CD14-positive monocyte (primary cell): ENCODE measurements around the gene HSPD1. TPM values are rescaled to one million over a fixed set of nuclear protein-coding genes. Genes with fewer than 3 reads are reported as not detected.

ENCODE experiments used
- DNase-seq, 3 donors: peaks; one replicate each; pipeline ENCODE4 v3.0.0-alpha.2; 2011 to 2022
- H2AFZ ChIP-seq: 2 replicates; pipeline ENCODE4 v1.6.0; 2012; ENCODE audit warnings: mild to moderate bottlenecking, low read depth, low read length, inconsistent platforms; ENCODE audit not compliant: insufficient read depth, poor library complexity, severe bottlenecking
- H3K27ac ChIP-seq, 2 donors: 1 replicate in 1 of 2; 2 replicates in 1 of 2; pipeline ENCODE4 v1.5.1; 2012 to 2013; ENCODE audit warnings: low read length in 2 of 2, control low read depth in 1 of 2, inconsistent platforms in 1 of 2, low read depth in 1 of 2, mild to moderate bottlenecking in 1 of 2
- H3K27me3 ChIP-seq, 2 donors: one replicate each; pipeline versions ENCODE4 v1.6.0 to v1.6.1; 2011 to 2013; ENCODE audit warnings: low read length in 2 of 2; ENCODE audit not compliant: control insufficient read depth in 2 of 2, insufficient read depth in 2 of 2
- H3K36me3 ChIP-seq, 2 donors: replicated peaks in 1 of 2; 1 replicate in 1 of 2; 2 replicates in 1 of 2; pipeline versions ENCODE4 v1.5.1 to v1.6.1; 2012 to 2013; ENCODE audit warnings: low read length in 2 of 2, control low read depth in 1 of 2, inconsistent platforms in 1 of 2, mild to moderate bottlenecking in 1 of 2; ENCODE audit not compliant: insufficient read depth in 2 of 2, control insufficient read depth in 1 of 2
- H3K4me1 ChIP-seq, 2 donors: 1 replicate in 1 of 2; 2 replicates in 1 of 2; pipeline versions ENCODE4 v1.5.1 to v1.6.1; 2012 to 2013; ENCODE audit warnings: low read length in 2 of 2, control low read depth in 1 of 2, inconsistent platforms in 1 of 2, mild to moderate bottlenecking in 1 of 2, moderate library complexity in 1 of 2; ENCODE audit not compliant: insufficient read depth in 2 of 2, control insufficient read depth in 1 of 2
- H3K4me2 ChIP-seq: replicated peaks from 2 replicates; pipeline ENCODE3; 2012; ENCODE audit warnings: low read length, moderate library complexity, mild to moderate bottlenecking; ENCODE audit not compliant: poor library complexity, severe bottlenecking; ENCODE audit errors: extremely low read depth
- H3K4me3 ChIP-seq, 3 experiments: fragments of 200-600 bp in 1 of 3; sonication (generic) in 1 of 3; replicated peaks in 1 of 3; 1 replicate in 2 of 3; 2 replicates in 1 of 3; pipeline ENCODE4 v1.5.1; 2011 to 2013; ENCODE audit warnings: low read length in 3 of 3, mild to moderate bottlenecking in 3 of 3, control low read depth in 2 of 3, low read depth in 2 of 3, inconsistent platforms in 1 of 3, moderate library complexity in 1 of 3
- H3K79me2 ChIP-seq: 2 replicates; pipeline ENCODE4 v1.6.0; 2012; ENCODE audit warnings: mild to moderate bottlenecking, control low read depth, inconsistent platforms, low read length, moderate library complexity; ENCODE audit not compliant: insufficient read depth
- H3K9ac ChIP-seq: 2 replicates; pipeline ENCODE4 v1.6.0; 2017; ENCODE audit warnings: low read length, mild to moderate bottlenecking; ENCODE audit not compliant: insufficient read depth, poor library complexity, severe bottlenecking
- H3K9me3 ChIP-seq, 2 donors: replicated peaks in 1 of 2; 1 replicate in 1 of 2; 2 replicates in 1 of 2; pipeline versions ENCODE4 v1.5.1 to v1.6.1; 2012 to 2013; ENCODE audit warnings: low read length in 2 of 2, control low read depth in 1 of 2; ENCODE audit not compliant: control insufficient read depth in 1 of 2, insufficient read depth in 1 of 2
- H4K20me1 ChIP-seq: 2 replicates; pipeline ENCODE4 v1.6.0; 2012; ENCODE audit warnings: mild to moderate bottlenecking, low read length, control low read depth, moderate library complexity; ENCODE audit not compliant: insufficient read depth
- H3K27ac Mint-ChIP-seq, 7 donors: one replicate each; pipeline ENCODE4 v1.8.0; 2020; ENCODE audit warnings: mild to moderate bottlenecking in 7 of 7, mixed read lengths in 7 of 7, moderate library complexity in 6 of 7, inconsistent platforms in 2 of 7
- H3K27me3 Mint-ChIP-seq, 3 donors: one replicate each; pipeline ENCODE4 v1.8.0; 2021 to 2022; ENCODE audit warnings: low read depth in 3 of 3, mild to moderate bottlenecking in 3 of 3, mixed read lengths in 3 of 3, moderate library complexity in 3 of 3, inconsistent platforms in 1 of 3
- H3K36me3 Mint-ChIP-seq, 2 donors: one replicate each; pipeline ENCODE4 v1.8.0; 2020; ENCODE audit warnings: mixed read lengths in 2 of 2, inconsistent platforms in 1 of 2, mild to moderate bottlenecking in 1 of 2
- H3K4me1 Mint-ChIP-seq: one replicate; pipeline ENCODE4 v1.8.0; 2020; ENCODE audit warnings: mild to moderate bottlenecking, mixed read lengths
- H3K4me3 Mint-ChIP-seq, 2 donors: one replicate each; pipeline ENCODE4 v1.8.0; 2020; ENCODE audit warnings: mild to moderate bottlenecking in 2 of 2, mixed read lengths in 2 of 2, moderate library complexity in 1 of 2
- H3K9me3 Mint-ChIP-seq, 7 donors: one replicate each; pipeline ENCODE4 v1.8.0; 2020 to 2022; ENCODE audit warnings: mixed read lengths in 7 of 7, mild to moderate bottlenecking in 6 of 7, moderate library complexity in 6 of 7, inconsistent platforms in 2 of 7
- CTCF ChIP-seq: fragments of 200-600 bp; IDR thresholded peaks from one replicate; pipeline ENCODE4 v1.8.0; 2022; ENCODE audit warnings: antibody characterized with exemption, mild to moderate bottlenecking
- WGBS: methylation state at CpG from one replicate; pipeline ENCODE4 v1.1.5; 2013; ENCODE audit warnings: missing lambda C conversion rate; ENCODE audit not compliant: insufficient coverage; 5-methylcytosine and 5-hydroxymethylcytosine counted together
- intact Hi-C, 2 donors: fragments of 100-400 bp; cut with micrococcal nuclease; formaldehyde crosslinking; loops; one replicate each; pipeline versions ENCODE4 v1.15.0 to v1.15.1; 2023
- polyA plus RNA-seq, 3 donors: library from polyadenylated mRNA; depleted of rRNA in 1 of 3; unstranded in 2 of 3; stranded (reverse) in 1 of 3; fragments of 300-500 nt in 2 of 3; fragments of >200 nt in 1 of 3; fragmentation: Illumina TruSeq in 2 of 3; gene quantifications; 1 replicate in 2 of 3; 2 replicates in 1 of 3; pipeline ENCODE4 v1.2.3, GENCODE V29; 2012 to 2021

HSPD1 gene
- polyA plus RNA-seq, 3 donors, result 42.7 to 62.1 (median 44.5) TPM

GRCh38 chr2:197504000-197504399 lies 4.4 kb upstream of the HSPD1 start:
- Histone ChIP-seq H3K9ac (no peak overlapping the region), H3K4me1 (peaks cover 11 to 23% of the 10 kb centered on the region in 2 donors), H3K79me2 (peaks cover 43% of the 10 kb centered on the region), H3K36me3 (peaks cover 10 to 25% of the 10 kb centered on the region in 2 donors), H3K4me3 (no peak overlapping the region), H4K20me1 (peaks cover 2% of the 10 kb centered on the region), H3K27me3 (no peaks in the 10 kb centered on the region), H3K4me2 (no peak overlapping the region), H2AFZ (no peak overlapping the region), H3K9me3 (no peaks in the 10 kb centered on the region), H3K27ac (no peak overlapping the region)
- Mint-ChIP-seq H3K4me1 (peaks cover 17% of the 10 kb centered on the region), H3K36me3 (peaks cover 13 to 33% of the 10 kb centered on the region in 2 donors), H3K4me3 (no peak overlapping the region), H3K9me3 (no peaks in the 10 kb centered on the region), H3K27me3 (peaks cover 0 to 3% (median 0%) of the 10 kb centered on the region in 3 donors), H3K27ac (peak overlapping the region in 2 of 7 donors; percentile 45 to 46)
- WGBS, result no CpG with 5 or more reads among the region's 2 CpGs
- DNase-seq, result no peak
- TF ChIP-seq CTCF, result no peak
- intact Hi-C loops, result loop anchor here in 1 of 2 donors (5.0 kb wide), 1 partner anchor 67 kb away; the partner anchor contains the start of gene SF3B1

GRCh38 chr2:197502685-197503084 lies 3.0 kb upstream of the HSPD1 start:
- peaks cover 10 to 27% of the 10 kb centered on the region in 2 donors for H3K36me3 ChIP-seq
- H3K9me3 ChIP-seq, result no peaks in the 10 kb centered on the region
- no peak overlapping the region for H2AFZ ChIP-seq
- no peak for TF ChIP-seq CTCF
- Mint-ChIP-seq H3K4me1 (peaks cover 28% of the 10 kb centered on the region), H3K4me3 (no peak overlapping the region), H3K27ac (peak overlapping the region in 1 of 7 donors; percentile 54), H3K9me3 (no peaks in the 10 kb centered on the region), H3K36me3 (peaks cover 13 to 28% of the 10 kb centered on the region in 2 donors), H3K27me3 (no peaks in the 10 kb centered on the region)
- WGBS, result no CpG with 5 or more reads among the region's 4 CpGs
- H3K79me2 ChIP-seq, result peaks cover 56% of the 10 kb centered on the region
- intact Hi-C loops, result loop anchor here in 1 of 2 donors (5.0 kb wide), 1 partner anchor 65 kb away; the partner anchor contains the start of gene SF3B1
- H3K4me2 ChIP-seq, result no peak overlapping the region
- H3K27ac ChIP-seq, result no peak overlapping the region
- H3K27me3 ChIP-seq, result no peaks in the 10 kb centered on the region
- peaks cover 22 to 36% of the 10 kb centered on the region in 2 donors for H3K4me1 ChIP-seq
- H3K9ac ChIP-seq, result no peak overlapping the region
- H4K20me1 ChIP-seq, result peaks cover 15% of the 10 kb centered on the region
- H3K4me3 ChIP-seq, result no peak overlapping the region
- no peak for DNase-seq
